Peyer's patch (tissue), 4 donors: ENCODE results near the gene KANSL1. TPM values are rescaled to one million over a fixed set of nuclear protein-coding genes. Genes with fewer than 3 reads are reported as not detected.
A peak's percentile ranks its signal among the peaks of the same experiment; 100 is the strongest.
"Not testable (repeated sequence)": the region's sequence is repeated elsewhere in the genome, so short reads cannot be mapped to it uniquely, and the experiment has no call there.

Experiments used
- DNase-seq, 3 donors: peaks; one replicate each; pipeline ENCODE4 v3.0.0-alpha.2; 2017 to 2019
- H3K27ac ChIP-seq, 4 donors: fragments of 200-600 bp; sonication (generic); one replicate each; pipeline ENCODE4 v1.5.1; 2016 to 2019
- H3K27me3 ChIP-seq, 2 donors: fragments of 200-600 bp; sonication (generic); one replicate each; pipeline ENCODE4 v1.5.1; 2019
- H3K36me3 ChIP-seq, 3 donors: fragments of 200-600 bp; sonication (generic); one replicate each; pipeline ENCODE4 v1.5.1; 2016 to 2019
- H3K4me1 ChIP-seq, 4 donors: fragments of 200-600 bp; sonication (generic); one replicate each; pipeline ENCODE4 v1.5.1; 2016 to 2019
- H3K4me3 ChIP-seq, 4 donors: fragments of 200-600 bp; sonication (generic); 1 replicate in 3 of 4; 2 replicates in 1 of 4; pipeline ENCODE4 v1.5.1; 2016 to 2019; ENCODE audit warnings: mild to moderate bottlenecking in 1 of 4
- H3K9me3 ChIP-seq, 4 donors: fragments of 200-600 bp; sonication (generic); one replicate each; pipeline ENCODE4 v1.5.1; 2016 to 2019; ENCODE audit warnings: mild to moderate bottlenecking in 1 of 4
- CTCF ChIP-seq, 6 experiments: fragments of 450-650 bp in 4 of 6; fragments of 200-600 bp in 2 of 6; sonication (generic) in 1 of 6; IDR thresholded peaks; one replicate each; pipeline ENCODE4 v1.5.1; 2017 to 2019; ENCODE audit warnings: antibody characterized with exemption in 6 of 6, mild to moderate bottlenecking in 3 of 6, moderate library complexity in 1 of 6
- POLR2A ChIP-seq, 2 donors: fragments of 450-650 bp; IDR thresholded peaks; one replicate each; pipeline ENCODE4 v1.5.1; 2017; ENCODE audit warnings: antibody characterized with exemption in 2 of 2, mild to moderate bottlenecking in 2 of 2, moderate library complexity in 2 of 2
- total RNA-seq, 4 donors: library from RNA; depleted of rRNA; stranded (reverse); fragments of >200 nt; gene quantifications; one replicate each; pipeline ENCODE4 v1.1.0, GENCODE V29; 2016

Gene KANSL1
- total RNA-seq, 4 donors from 2014 or later, result 97.6 to 328 (median 141) TPM

DNA sequence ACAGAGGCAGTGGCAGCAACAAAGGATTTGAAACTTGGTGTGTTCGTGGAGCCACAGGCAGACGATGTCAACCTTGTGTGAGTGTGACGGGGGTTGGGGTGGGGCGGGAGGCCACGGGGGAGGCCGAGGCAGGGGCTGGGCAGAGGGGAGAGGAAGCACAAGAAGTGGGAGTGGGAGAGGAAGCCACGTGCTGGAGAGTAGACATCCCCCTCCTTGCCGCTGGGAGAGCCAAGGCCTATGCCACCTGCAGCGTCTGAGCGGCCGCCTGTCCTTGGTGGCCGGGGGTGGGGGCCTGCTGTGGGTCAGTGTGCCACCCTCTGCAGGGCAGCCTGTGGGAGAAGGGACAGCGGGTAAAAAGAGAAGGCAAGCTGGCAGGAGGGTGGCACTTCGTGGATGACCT, 168.6 kb downstream of the KANSL1 start:
- TF ChIP-seq POLR2A (IDR thresholded peaks at IDR 0.05) (no peak), CTCF (IDR thresholded peaks at IDR 0.05) (no peak)
- Histone ChIP-seq H3K4me3 (no peak overlapping the region), H3K27me3 (no peaks in the 10 kb centered on the region), H3K36me3 (peaks cover 0 to 32% (median 0%) of the 10 kb centered on the region in 3 donors), H3K9me3 (no peaks in the 10 kb centered on the region), H3K4me1 (peaks cover 0 to 13% (median 0%) of the 10 kb centered on the region in 4 donors), H3K27ac (no peak overlapping the region)
- DNase-seq, result no peak

GRCh38 chr17:46023783-46024388, 169.3 kb downstream of the KANSL1 start:
- peaks cover 0 to 26% (median 0%) of the 10 kb centered on the region in 3 donors for H3K36me3 ChIP-seq
- H3K4me1 ChIP-seq, result peaks cover 0 to 16% (median 0%) of the 10 kb centered on the region in 4 donors
- DNase-seq, result no peak
- TF ChIP-seq POLR2A (IDR thresholded peaks at IDR 0.05), result no peak
- TF ChIP-seq CTCF (IDR thresholded peaks at IDR 0.05), result no peak
- no peak overlapping the region for H3K27ac ChIP-seq
- no peaks in the 10 kb centered on the region for H3K9me3 ChIP-seq
- H3K4me3 ChIP-seq, result no peak overlapping the region
- H3K27me3 ChIP-seq, result no peaks in the 10 kb centered on the region

DNA sequence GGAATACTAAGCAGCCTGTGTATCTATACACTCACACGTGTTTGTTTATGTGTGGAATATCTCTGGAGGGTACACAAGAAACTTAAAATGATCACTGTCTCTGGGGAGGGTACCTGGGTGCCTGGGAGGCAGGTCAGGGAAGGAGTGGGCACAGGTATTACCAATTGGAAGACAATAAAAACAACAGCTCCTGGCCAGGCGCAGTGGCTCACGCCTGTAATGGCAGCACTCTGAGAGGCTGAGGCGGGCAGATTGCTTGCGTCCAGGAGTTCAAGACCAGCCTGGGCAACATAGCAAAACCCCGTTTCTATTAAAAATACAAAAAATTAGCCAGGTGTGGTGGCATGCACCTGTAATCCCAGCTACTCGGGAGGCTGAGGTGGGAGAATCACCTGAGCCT, 169.9 kb downstream of the KANSL1 start:
- H3K9me3 ChIP-seq, H3K27me3 ChIP-seq, H3K27ac ChIP-seq, H3K4me3 ChIP-seq, DNase-seq: not testable (repeated sequence)
- Histone ChIP-seq H3K36me3 (peaks cover 0 to 22% (median 0%) of the 10 kb centered on the region in 3 donors), H3K4me1 (peaks cover 0 to 16% (median 0%) of the 10 kb centered on the region in 4 donors)

GRCh38 chr17:46020998-46021397, 172.2 kb downstream of the KANSL1 start:
- Histone ChIP-seq H3K27ac (peak overlapping the region in 2 of 4 donors; percentile 66 to 75), H3K4me1 (peaks cover 0 to 16% (median 0%) of the 10 kb centered on the region in 4 donors), H3K4me3 (no peak overlapping the region), H3K27me3 (no peaks in the 10 kb centered on the region), H3K9me3 (no peaks in the 10 kb centered on the region), H3K36me3 (no peaks in the 10 kb centered on the region)
- TF ChIP-seq CTCF (IDR thresholded peaks at IDR 0.05) (no peak), POLR2A (IDR thresholded peaks at IDR 0.05) (no peak)
- DNase-seq, result no peak

GRCh38 chr17:46020023-46020761, 173.0 kb downstream of the KANSL1 start:
- peak overlapping the region in 3 of 4 donors; percentile 14 to 75 (median 66) for H3K27ac ChIP-seq
- TF ChIP-seq CTCF (IDR thresholded peaks at IDR 0.05) (no peak), POLR2A (IDR thresholded peaks at IDR 0.05) (no peak)
- H3K4me3 ChIP-seq, result no peak overlapping the region
- no peaks in the 10 kb centered on the region for H3K27me3 ChIP-seq
- DNase-seq, result peak in 2 of 3 donors; percentile 76 to 79
- no peaks in the 10 kb centered on the region for H3K36me3 ChIP-seq
- H3K4me1 ChIP-seq, result peaks cover 0 to 16% (median 0%) of the 10 kb centered on the region in 4 donors
- H3K9me3 ChIP-seq, result no peaks in the 10 kb centered on the region

GRCh38 chr17:46019408-46019925, 173.8 kb downstream of the KANSL1 start:
- Histone ChIP-seq H3K27ac (peak overlapping the region in 2 of 4 donors; percentile 66 to 75), H3K4me1 (peaks cover 0 to 16% (median 0%) of the 10 kb centered on the region in 4 donors)
- not testable (repeated sequence) for H3K27me3 ChIP-seq, H3K36me3 ChIP-seq, H3K9me3 ChIP-seq, DNase-seq, H3K4me3 ChIP-seq
